MM.1S (cell line): ENCODE results near the gene ALKBH8.

ENCODE experiments used
- DNase-seq: peaks from one replicate; pipeline ENCODE4 v3.0.0-alpha.2; 2015
- H2AFZ ChIP-seq: fragments of 300-600 bp; sonication (generic); 2 replicates; pipeline ENCODE4 v1.6.0; 2016; ENCODE audit warnings: antibody characterized with exemption, low read length
- H3F3A ChIP-seq: fragments of 300-600 bp; sonication (generic); 2 replicates; pipeline ENCODE4 v1.6.1; 2016; ENCODE audit warnings: mild to moderate bottlenecking, antibody characterized with exemption, low read length, moderate library complexity, mixed read lengths; ENCODE audit not compliant: insufficient read depth
- H3K27ac ChIP-seq: fragments of 300-600 bp; sonication (generic); 2 replicates; pipeline ENCODE4 v1.5.1; 2016; ENCODE audit warnings: mild to moderate bottlenecking, low read length
- H3K27me3 ChIP-seq: fragments of 300-600 bp; sonication (generic); replicated peaks from 2 replicates; pipeline ENCODE4 v1.6.0; 2016; ENCODE audit warnings: low read length; ENCODE audit not compliant: insufficient read depth
- H3K36me3 ChIP-seq: fragments of 300-600 bp; sonication (generic); replicated peaks from 2 replicates; pipeline ENCODE4 v1.6.1; 2016; ENCODE audit warnings: mild to moderate bottlenecking, low read length, mixed read lengths; ENCODE audit not compliant: insufficient read depth
- H3K4me1 ChIP-seq: fragments of 300-600 bp; sonication (generic); 2 replicates; pipeline ENCODE4 v1.6.1; 2016; ENCODE audit warnings: low read length, mixed read lengths
- H3K4me2 ChIP-seq: fragments of 300-600 bp; sonication (generic); 2 replicates; pipeline ENCODE4 v1.6.0; 2016; ENCODE audit warnings: low read depth, low read length
- H3K4me3 ChIP-seq: fragments of 300-600 bp; sonication (generic); 2 replicates; pipeline ENCODE4 v1.5.1; 2016; ENCODE audit warnings: low read length, mixed read lengths
- H3K79me2 ChIP-seq: fragments of 300-600 bp; sonication (generic); 2 replicates; pipeline ENCODE4 v1.6.1; 2016; ENCODE audit warnings: mixed run types, low read length, mixed read lengths
- H3K9ac ChIP-seq: fragments of 300-600 bp; sonication (generic); 2 replicates; pipeline ENCODE4 v1.6.1; 2016; ENCODE audit warnings: low read length, mixed read lengths
- H3K9me2 ChIP-seq: fragments of 300-600 bp; sonication (generic); replicated peaks from 2 replicates; pipeline ENCODE4 v1.6.1; 2016; ENCODE audit warnings: mild to moderate bottlenecking, low read length, mixed read lengths; ENCODE audit not compliant: insufficient read depth
- H3K9me3 ChIP-seq: fragments of 300-600 bp; sonication (generic); replicated peaks from 2 replicates; pipeline ENCODE4 v1.6.1; 2016; ENCODE audit warnings: mild to moderate bottlenecking, low read length, mixed read lengths; ENCODE audit not compliant: insufficient read depth
- H4K20me1 ChIP-seq: fragments of 300-600 bp; sonication (generic); 2 replicates; pipeline ENCODE4 v1.6.1; 2016; ENCODE audit warnings: mild to moderate bottlenecking, low read length, moderate library complexity, mixed read lengths; ENCODE audit not compliant: insufficient read depth
- EZH2 ChIP-seq: fragments of 300-600 bp; sonication (generic); optimal IDR thresholded peaks from 2 replicates; pipeline ENCODE3; 2017; ENCODE audit warnings: low read depth, mild to moderate bottlenecking, antibody characterized with exemption, low read length, mixed read lengths
- EZH2phosphoT487 ChIP-seq: fragments of 300-600 bp; sonication (generic); IDR thresholded peaks from 2 replicates; pipeline ENCODE4 v1.6.1; 2018; ENCODE audit warnings: antibody characterized with exemption, low read length
- TF ChIP-seq, protein P1 (sequence below): fragments of 300-600 bp; sonication (generic); IDR thresholded peaks from 2 replicates; pipeline ENCODE4 v1.5.1; 2016; ENCODE audit warnings: antibody characterized with exemption, low read length, mixed read lengths

ALKBH8 gene

DNA sequence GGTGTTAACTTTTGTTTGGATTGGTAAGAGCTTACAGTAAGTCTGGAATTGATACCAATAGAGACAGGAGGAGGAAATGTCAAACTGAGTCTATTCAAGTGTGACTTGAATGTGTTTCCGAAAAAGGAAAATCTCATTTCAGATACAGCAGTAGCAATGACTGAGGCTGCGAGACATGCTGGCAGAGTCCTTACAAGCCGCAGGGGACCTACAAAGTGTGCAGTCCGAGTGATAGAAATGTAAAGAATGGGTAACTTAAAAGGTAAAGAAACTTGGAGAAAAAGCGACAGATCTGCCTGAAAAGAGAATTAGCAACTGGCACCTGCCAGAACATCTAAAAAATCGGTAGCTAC, 108.4 kb downstream of the ALKBH8 start:
- peak; percentile 10 for DNase-seq

DNA sequence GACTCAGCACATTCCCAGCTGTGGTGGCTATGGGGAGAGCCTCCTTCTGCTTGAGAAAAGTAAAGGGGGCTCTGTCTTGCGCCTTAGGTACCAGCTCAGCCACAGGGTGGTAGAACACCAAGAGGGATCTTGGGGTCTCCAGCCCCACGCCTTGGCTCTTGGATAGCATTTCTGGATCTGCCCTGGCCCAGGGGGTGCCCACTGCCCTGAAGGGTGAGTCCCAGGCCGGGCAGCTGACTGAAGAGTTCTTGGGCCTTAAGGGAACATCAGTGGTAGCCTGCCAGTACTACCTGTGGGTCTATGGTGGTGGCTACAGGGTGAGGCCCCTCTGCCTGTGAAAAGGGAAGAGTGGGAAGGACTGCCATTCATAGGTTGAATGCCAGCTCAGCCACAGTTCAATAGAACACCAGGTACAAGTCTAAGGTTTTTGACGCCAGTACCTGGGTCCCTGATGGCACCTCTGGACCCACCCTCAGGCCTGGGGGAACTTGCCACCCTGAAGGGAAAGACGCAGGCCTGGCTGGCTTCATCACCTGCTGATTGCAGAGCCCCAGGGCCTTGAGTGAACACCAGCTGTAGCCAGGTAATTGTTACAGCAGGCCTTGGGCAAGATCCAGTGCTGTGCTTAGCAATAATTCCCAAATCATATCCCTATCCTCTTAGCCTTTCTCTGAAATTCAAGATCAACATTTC, 111.8 kb downstream of the ALKBH8 start:
- TF ChIP-seq, protein P1, sequence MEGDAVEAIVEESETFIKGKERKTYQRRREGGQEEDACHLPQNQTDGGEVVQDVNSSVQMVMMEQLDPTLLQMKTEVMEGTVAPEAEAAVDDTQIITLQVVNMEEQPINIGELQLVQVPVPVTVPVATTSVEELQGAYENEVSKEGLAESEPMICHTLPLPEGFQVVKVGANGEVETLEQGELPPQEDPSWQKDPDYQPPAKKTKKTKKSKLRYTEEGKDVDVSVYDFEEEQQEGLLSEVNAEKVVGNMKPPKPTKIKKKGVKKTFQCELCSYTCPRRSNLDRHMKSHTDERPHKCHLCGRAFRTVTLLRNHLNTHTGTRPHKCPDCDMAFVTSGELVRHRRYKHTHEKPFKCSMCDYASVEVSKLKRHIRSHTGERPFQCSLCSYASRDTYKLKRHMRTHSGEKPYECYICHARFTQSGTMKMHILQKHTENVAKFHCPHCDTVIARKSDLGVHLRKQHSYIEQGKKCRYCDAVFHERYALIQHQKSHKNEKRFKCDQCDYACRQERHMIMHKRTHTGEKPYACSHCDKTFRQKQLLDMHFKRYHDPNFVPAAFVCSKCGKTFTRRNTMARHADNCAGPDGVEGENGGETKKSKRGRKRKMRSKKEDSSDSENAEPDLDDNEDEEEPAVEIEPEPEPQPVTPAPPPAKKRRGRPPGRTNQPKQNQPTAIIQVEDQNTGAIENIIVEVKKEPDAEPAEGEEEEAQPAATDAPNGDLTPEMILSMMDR = no peak
- no peak for TF ChIP-seq EZH2phosphoT487
- TF ChIP-seq EZH2 = no peak
- peaks cover 30% of the 10 kb centered on the region for H3K79me2 ChIP-seq
- H3K9ac ChIP-seq = no peak overlapping the region
- no peaks in the 10 kb centered on the region for H3K27me3 ChIP-seq
- no peaks in the 10 kb centered on the region for H3K9me2 ChIP-seq
- no peaks in the 10 kb centered on the region for H4K20me1 ChIP-seq
- H3K4me3 ChIP-seq = no peak overlapping the region
- no peak overlapping the region for H2AFZ ChIP-seq
- H3K36me3 ChIP-seq = no peaks in the 10 kb centered on the region; the same call in 1 of the 2 replicates
- H3F3A ChIP-seq = no peaks in the 10 kb centered on the region
- no peak for DNase-seq
- no peak overlapping the region for H3K27ac ChIP-seq
- H3K4me1 ChIP-seq = 0 out of 2 replicates have a peak, but pooled peaks cover 7% of the 10 kb centered on the region
- H3K9me3 ChIP-seq = no peaks in the 10 kb centered on the region
- H3K4me2 ChIP-seq = no peak overlapping the region

More for the DNA sequence above, 108.4 kb downstream of the ALKBH8 start:
- TF ChIP-seq, protein P1 = no peak
- TF ChIP-seq EZH2phosphoT487 (no peak), EZH2 (no peak)
- Histone ChIP-seq H4K20me1 (no peaks in the 10 kb centered on the region), H3K9ac (peak overlapping the region; percentile 80), H3K9me3 (no peaks in the 10 kb centered on the region), H3K4me2 (peak overlapping the region; percentile 52), H3K79me2 (peaks cover 22% of the 10 kb centered on the region), H3F3A (no peaks in the 10 kb centered on the region), H3K27ac (peak overlapping the region; percentile 40; the same call in 1 of the 2 replicates), H3K27me3 (no peaks in the 10 kb centered on the region), H3K4me3 (peak overlapping the region; percentile 80), H2AFZ (peak overlapping the region; percentile 71), H3K4me1 (0 out of 2 replicates have a peak, but pooled peaks cover 7% of the 10 kb centered on the region), H3K36me3 (no peaks in the 10 kb centered on the region; the same call in 1 of the 2 replicates), H3K9me2 (no peaks in the 10 kb centered on the region)
